AG09309 (cell line): ENCODE results near the gene TPPP.

Experiments used
- DNase-seq: peaks from one replicate; pipeline ENCODE4 v3.0.0-alpha.2; 2010; ENCODE audit warnings: low read depth
- H3K4me3 ChIP-seq: 2 replicates; pipeline ENCODE4 v1.5.1; 2011; ENCODE audit warnings: mild to moderate bottlenecking, low read depth, low read length, moderate library complexity; ENCODE audit not compliant: control insufficient read depth
- TF ChIP-seq, protein P1 (sequence below): IDR thresholded peaks from 2 replicates; pipeline ENCODE4 v1.5.1; 2011; ENCODE audit warnings: mild to moderate bottlenecking, low read depth, low read length, inconsistent platforms; ENCODE audit not compliant: insufficient read depth, control insufficient read depth; ENCODE audit errors: missing control alignments

TPPP gene

DNA sequence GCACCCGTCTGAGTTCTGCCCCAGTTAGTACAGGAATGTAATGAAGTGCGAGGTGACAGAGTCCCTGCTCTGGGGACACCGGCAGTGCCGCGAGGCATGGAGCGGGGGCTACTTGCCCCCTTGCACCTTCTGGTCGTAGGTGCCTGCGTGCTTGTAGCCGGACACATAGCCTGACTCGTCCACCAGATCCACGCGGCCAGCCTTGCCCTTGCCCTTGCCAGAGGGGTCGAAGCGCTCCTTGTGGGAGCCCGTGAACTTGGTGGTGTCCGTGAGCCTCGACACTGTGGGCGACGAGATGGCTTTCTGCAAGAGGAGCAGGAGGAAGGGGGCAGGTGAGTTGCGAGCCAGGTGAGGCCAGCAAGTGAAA lies 28.2 kb downstream of the TPPP start:
- TF ChIP-seq, protein P1, sequence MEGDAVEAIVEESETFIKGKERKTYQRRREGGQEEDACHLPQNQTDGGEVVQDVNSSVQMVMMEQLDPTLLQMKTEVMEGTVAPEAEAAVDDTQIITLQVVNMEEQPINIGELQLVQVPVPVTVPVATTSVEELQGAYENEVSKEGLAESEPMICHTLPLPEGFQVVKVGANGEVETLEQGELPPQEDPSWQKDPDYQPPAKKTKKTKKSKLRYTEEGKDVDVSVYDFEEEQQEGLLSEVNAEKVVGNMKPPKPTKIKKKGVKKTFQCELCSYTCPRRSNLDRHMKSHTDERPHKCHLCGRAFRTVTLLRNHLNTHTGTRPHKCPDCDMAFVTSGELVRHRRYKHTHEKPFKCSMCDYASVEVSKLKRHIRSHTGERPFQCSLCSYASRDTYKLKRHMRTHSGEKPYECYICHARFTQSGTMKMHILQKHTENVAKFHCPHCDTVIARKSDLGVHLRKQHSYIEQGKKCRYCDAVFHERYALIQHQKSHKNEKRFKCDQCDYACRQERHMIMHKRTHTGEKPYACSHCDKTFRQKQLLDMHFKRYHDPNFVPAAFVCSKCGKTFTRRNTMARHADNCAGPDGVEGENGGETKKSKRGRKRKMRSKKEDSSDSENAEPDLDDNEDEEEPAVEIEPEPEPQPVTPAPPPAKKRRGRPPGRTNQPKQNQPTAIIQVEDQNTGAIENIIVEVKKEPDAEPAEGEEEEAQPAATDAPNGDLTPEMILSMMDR, result no peak
- no peak overlapping the region for H3K4me3 ChIP-seq
- no peak for DNase-seq

- H3K4me3 ChIP-seq, result no peak overlapping the region
- no peak for DNase-seq
- TF ChIP-seq, protein P1, result no peak
Observed at GRCh38 chr5:664343-664993, 28.7 kb downstream of the TPPP start.

DNA sequence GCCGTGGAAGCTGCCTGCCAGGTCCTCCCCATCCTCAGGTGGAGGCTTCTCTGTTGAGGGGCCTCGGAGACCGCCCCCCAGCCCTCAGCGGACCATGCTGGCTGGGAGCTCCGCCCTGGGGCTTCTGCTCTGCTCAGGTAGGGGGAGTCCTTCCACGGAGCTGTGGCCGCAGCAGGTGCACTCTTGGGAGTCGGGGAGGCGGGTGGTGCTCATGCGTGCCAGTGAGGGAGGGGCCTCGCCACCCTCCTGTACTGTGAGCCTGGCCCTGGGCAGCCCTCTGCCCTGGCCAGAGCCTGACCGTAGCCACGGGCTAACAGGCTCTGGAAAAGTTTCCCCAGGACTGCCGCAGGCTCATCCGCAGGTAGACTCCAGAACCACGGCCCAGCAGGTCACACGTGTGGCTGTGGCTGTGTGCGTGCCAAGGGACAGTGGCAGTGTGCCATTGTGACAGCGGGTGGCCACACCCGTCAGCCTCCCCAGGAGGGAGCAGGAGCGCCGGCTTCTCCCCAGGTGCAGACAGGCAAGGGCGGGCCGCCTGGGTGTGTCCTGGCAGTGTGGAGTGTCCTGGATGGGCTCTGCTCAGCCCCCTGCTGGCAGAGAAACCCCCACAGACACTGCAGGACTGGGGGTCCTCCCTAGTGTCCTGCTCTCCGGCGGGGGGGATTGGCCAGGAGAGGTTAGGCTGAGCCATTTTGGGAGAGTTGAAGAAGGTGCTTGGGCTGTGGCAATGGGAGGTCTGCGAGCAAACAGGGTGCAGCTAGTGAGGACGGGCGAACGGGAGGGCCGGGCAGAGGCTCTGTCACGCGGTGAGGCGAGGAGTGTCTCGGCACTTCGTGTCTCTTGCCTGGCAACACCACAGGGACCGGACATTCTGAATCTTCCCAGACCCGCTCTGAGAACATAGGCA lies 29.5 kb downstream of the TPPP start:
- TF ChIP-seq, protein P1, result no peak
- no peak for DNase-seq
- H3K4me3 ChIP-seq, result no peak overlapping the region

DNA sequence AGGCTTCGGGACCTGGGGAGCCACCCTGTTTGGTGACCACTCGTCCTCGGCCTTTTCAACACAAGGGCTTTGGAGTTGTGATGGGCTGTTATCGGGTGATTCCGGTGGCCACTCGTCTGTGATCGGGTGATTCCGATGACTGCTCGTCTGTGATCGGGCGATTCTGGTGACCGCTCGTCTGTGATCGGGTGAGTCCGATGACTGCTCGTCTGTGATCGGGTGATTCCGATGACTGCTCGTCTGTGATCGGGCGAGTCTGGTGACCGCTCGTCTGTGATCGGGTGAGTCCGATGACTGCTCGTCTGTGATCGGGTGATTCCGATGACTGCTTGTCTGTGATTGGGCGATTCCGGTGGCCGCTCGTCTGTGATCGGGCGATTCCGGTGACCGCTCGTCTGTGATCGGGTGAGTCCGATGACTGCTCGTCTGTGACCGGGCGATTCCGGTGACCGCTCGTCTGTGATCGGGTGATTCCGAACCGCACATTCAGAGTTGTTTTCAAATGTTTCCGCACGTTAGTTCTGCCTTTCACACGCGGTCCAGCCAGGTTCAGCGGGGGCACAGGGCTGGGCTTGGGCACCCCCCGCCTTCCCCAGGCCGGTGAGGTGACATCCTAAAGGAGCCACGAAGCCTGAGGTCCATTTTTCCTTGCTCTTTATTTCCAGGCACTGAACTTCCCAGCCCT lies 30.3 kb downstream of the TPPP start:
- H3K4me3 ChIP-seq, result no peak overlapping the region
- DNase-seq, result no peak
- TF ChIP-seq, protein P1, result no peak

- DNase-seq, result no peak
- TF ChIP-seq, protein P1, result no peak
- no peak overlapping the region for H3K4me3 ChIP-seq
Observed at GRCh38 chr5:661891-662750, 31.0 kb downstream of the TPPP start.

DNA sequence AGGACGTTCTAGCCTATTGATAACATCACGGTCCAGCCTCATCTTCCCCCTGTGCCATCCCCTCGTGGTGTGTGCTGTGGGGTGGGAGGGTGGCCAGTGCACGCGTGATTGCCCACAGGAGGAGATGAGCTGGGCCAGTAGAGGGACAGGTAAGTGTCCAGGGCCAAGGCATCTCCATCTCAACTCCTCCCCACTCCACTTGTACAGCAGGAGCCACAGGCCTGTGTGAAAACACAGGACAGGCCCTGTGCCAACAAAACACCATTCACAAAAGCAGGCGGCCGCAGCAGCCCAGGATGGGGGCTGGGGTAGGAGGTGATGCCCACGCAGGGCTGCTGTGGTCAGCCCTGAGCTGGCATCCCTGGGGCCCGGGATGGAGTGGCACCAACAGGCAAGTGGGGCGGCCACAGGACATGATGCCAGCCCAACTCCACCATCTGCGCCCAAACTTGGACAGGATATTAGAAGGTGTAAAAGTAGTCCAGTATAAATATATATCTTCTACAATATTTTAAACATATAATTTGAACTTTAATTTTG lies 32.6 kb downstream of the TPPP start:
- no peak overlapping the region for H3K4me3 ChIP-seq
- no peak for DNase-seq
- TF ChIP-seq, protein P1, result no peak
